ENCODE measurements around the gene PDIA4.
"Not testable (repeated sequence)": the region's sequence is repeated elsewhere in the genome, so short reads cannot be mapped to it uniquely, and the experiment has no call there.

PDIA4 gene

DNA sequence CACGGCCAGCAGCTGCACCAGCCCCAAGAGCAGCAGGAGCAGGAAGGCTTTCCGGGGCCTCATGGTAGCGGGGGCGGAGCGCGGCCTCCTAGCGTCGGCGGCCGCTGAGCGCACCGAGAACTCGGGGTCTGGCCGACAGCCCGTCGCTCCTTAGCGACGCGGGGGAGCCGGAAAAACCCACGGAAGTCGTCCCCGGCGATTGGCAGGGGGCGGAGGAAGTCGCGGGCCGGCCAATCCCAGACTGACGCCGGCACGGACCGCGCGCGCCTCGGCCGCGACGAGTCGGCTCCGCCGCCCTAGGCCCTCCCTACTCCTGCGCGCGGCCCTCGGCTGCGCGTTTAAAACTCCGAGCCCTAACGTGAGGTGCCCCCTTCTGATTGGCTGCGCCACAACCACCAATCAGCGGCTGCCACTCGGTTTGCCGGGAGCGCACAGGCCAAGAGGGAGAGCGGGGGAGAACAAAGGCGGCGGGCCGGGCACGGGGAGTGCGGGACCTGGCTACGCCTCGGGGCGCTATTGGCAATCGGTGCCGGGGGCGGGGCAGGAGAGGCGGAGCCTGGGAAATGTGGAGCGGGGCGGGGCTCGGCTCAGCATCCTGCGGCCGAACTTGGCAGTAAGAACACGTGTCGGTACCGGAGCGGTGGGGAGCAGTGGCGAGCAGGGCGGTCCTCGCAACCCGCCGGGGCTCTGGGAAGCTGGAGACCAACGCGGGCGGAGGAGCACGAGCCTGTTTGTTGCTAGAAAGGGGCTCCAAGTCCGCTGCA is at the start of gene PDIA4:
Gene PDIA4 (minus strand): TSS at position 160 of the 764 bp plus-strand sequence. CDS start 97 bp downstream, at position 63.
- DNase-seq (ENCODE audit: low read depth, low spot score): peak; percentile 98

DNA sequence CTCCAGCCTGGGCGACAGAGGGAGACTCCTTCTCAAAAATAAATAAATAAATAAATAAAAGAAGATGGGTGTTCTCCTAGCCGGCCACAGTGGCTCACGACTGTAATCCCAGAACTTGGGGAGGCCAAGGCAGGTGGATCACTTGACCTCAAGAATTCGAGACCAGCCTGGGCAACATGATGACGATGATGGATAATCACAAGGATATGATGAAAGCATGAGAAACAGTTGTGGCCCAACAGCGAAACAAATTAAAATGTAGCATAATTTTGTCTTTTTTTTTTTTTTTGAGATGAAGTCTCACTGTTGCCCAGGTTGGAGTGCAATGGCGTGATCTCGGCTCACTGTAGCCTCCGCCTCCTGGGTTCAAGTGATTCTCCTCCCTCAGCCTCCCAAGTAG is 49.3 kb upstream of the PDIA4 start:
- no peak for DNase-seq (ENCODE audit: low read depth, low spot score)

- no peak for DNase-seq (ENCODE audit: low read depth, low spot score)
Observed at GRCh38 chr7:149075286-149075685, 47.0 kb upstream of the PDIA4 start.

GRCh38 chr7:149074116-149074885 is 46.0 kb upstream of the PDIA4 start:
- DNase-seq (ENCODE audit: low read depth, low spot score): no peak

DNA sequence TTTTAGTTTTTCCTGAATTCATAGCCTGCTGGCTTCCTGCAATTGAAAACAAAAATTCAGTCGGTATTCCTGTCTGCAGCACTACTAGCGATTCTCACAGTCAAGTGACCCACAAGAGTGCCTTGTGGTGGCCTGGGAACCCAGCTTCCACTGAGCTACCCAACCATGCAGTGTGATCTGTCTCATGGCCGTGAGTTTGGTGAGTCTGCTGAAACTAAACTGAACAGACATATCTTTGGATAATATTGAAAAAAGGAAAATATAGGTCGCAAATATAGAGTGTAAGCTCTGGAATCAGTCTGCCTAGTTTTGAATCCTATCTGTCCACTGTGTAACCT is 44.1 kb upstream of the PDIA4 start:
- no peak for DNase-seq (ENCODE audit: low read depth, low spot score)

GRCh38 chr7:149071641-149072437 is 43.5 kb upstream of the PDIA4 start:
- DNase-seq (ENCODE audit: low read depth, low spot score): no peak

GRCh38 chr7:149071182-149071635 is 42.9 kb upstream of the PDIA4 start:
- DNase-seq (ENCODE audit: low read depth, low spot score): no peak

GRCh38 chr7:149070372-149071125 is 42.2 kb upstream of the PDIA4 start:
- DNase-seq (ENCODE audit: low read depth, low spot score): no peak

DNA sequence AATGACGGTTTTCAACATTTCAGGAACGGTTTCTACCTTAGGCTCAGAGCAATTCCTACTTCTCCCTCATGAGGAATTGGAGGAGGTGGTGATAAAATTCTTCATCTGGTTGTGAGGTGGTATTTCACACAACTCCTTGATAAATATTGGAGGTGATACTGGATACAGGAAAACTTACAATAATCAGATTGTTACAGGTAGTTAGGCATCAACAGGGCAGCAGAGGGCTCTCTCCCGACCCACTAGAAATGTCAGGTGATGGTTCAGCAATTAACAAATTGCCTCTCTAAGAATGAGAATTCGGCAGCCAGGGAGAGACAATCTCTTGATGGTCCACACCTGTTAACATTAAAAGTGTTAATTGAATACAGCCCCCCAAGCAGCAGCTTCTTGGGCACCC is 39.6 kb upstream of the PDIA4 start:
- no peak for DNase-seq (ENCODE audit: low read depth, low spot score)

- DNase-seq (ENCODE audit: low read depth, low spot score): no peak
Observed at GRCh38 chr7:149063476-149063875, 35.2 kb upstream of the PDIA4 start.

DNA sequence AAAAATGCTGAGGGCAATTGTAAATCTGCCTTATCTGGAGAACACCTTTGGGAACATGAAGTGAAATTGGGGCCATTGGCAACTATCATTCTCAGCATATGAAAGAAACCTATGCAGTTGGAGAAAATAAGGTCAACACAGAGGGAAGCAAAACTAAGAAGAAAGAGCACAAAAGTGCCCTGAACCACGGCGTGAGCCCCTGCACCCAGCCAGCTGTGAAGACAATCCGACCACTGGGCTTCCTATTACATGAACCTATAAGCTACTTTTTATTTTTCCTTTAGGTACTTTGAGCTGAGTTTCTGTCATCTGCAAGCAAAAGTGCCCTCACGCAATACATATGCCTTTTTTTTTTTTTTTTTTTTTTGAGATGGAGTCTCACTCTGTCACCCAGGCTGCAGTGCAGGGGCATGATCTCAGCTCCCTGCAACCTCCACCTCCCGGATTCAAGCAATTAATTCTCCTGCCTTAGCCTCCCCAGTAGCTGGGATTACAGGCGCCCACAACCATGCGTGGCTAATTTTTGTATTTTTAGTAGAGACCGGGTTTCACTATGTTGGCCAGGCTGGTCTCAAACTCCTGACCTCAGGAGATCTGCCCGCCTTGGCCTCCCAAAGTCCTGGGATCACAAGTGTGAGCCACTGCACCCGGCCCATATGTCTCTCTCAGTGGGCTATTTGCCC is 34.1 kb upstream of the PDIA4 start:
- DNase-seq (ENCODE audit: low read depth, low spot score): not testable (repeated sequence)

GRCh38 chr7:149060156-149060555 is 31.9 kb upstream of the PDIA4 start:
- no peak for DNase-seq (ENCODE audit: low read depth, low spot score)

- DNase-seq (ENCODE audit: low read depth, low spot score): no peak
Observed at GRCh38 chr7:149053885-149054284, 25.6 kb upstream of the PDIA4 start.

- DNase-seq (ENCODE audit: low read depth, low spot score): no peak
Observed at GRCh38 chr7:149053384-149053783, 25.1 kb upstream of the PDIA4 start.

GRCh38 chr7:149050941-149051340 is 22.6 kb upstream of the PDIA4 start:
- DNase-seq (ENCODE audit: low read depth, low spot score): no peak

GRCh38 chr7:149048805-149049204 is 20.5 kb upstream of the PDIA4 start:
- DNase-seq (ENCODE audit: low read depth, low spot score): no peak

DNA sequence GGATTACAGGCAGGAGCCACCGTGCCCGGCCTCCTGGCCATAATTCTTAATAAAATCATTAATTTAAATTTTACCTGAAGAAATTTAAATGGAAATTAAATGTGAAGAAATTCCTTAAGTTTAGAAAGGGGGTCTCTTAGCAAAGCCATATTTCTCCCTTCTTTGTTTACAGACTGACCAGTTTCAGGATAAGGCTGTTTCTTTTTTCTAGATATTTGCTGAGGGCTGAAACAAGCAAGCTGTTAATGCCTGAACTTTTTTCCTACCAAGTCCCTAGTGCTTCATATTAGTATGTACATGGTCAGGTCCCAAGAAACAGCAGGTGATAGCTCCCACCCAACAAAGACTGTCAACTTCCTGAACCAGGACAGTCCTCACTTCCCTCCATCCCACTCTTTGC is 18.1 kb upstream of the PDIA4 start:
- DNase-seq (ENCODE audit: low read depth, low spot score): no peak

- DNase-seq (ENCODE audit: low read depth, low spot score): no peak
Observed at GRCh38 chr7:149043936-149044335, 15.6 kb upstream of the PDIA4 start.

DNA sequence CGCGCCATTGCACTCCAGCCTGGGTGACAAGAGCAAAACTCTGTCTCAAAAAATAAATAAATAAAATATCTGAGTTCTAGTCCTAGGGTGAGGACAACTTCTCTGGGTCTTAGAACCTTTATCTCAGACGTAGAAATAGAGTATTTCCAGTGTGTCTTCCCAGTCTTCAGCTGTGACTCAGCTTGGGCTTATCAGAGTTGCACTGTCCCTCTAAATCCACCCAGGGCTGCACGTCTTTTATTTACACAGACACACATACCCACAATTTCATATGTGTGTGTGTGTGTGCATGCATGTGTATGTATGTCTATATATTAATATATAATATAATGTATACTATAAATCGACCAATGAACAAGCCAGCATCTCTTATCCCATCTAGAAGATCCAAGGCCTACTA is 13.0 kb upstream of the PDIA4 start:
- DNase-seq (ENCODE audit: low read depth, low spot score): no peak

- not testable (repeated sequence) for DNase-seq (ENCODE audit: low read depth, low spot score)
Observed at GRCh38 chr7:149038641-149039040, 10.3 kb upstream of the PDIA4 start.

- DNase-seq (ENCODE audit: low read depth, low spot score): no peak
Observed at GRCh38 chr7:149036676-149037075, 8.4 kb upstream of the PDIA4 start.
